Heart right ventricle (tissue), 16 donors: ENCODE results near the gene CHST11. TPM values are rescaled to one million over a fixed set of nuclear protein-coding genes. Genes with fewer than 3 reads are reported as not detected.

Experiments used
- ATAC-seq, 8 donors: fragments of 200-7000 bp; cut with Tn5 transposase; one replicate each; pipeline ENCODE4 v1.9.1; 2020; ENCODE audit warnings: mild to moderate bottlenecking in 8 of 8, moderate library complexity in 8 of 8, moderate number of reproducible peaks in 1 of 8
- DNase-seq, 2 donors: peaks; one replicate each; pipeline ENCODE4 v3.0.0-alpha.2; 2020
- H3K27ac ChIP-seq, 10 donors: fragments of 200-600 bp; sonication (generic) in 2 of 10; one replicate each; pipeline versions ENCODE4 v1.5.0 to v1.8.0; 2020 to 2022; ENCODE audit warnings: mild to moderate bottlenecking in 3 of 10
- H3K27me3 ChIP-seq, 7 donors: fragments of 200-600 bp; one replicate each; pipeline ENCODE4 v1.8.0; 2021 to 2022; ENCODE audit warnings: mild to moderate bottlenecking in 2 of 7
- H3K36me3 ChIP-seq, 9 donors: fragments of 200-600 bp; sonication (generic) in 1 of 9; one replicate each; pipeline versions ENCODE4 v1.5.0 to v1.8.0; 2020 to 2022; ENCODE audit warnings: mild to moderate bottlenecking in 2 of 9
- H3K4me1 ChIP-seq, 9 donors: fragments of 200-600 bp; sonication (generic) in 1 of 9; one replicate each; pipeline versions ENCODE4 v1.5.0 to v1.8.0; 2020 to 2022; ENCODE audit warnings: mild to moderate bottlenecking in 4 of 9
- H3K4me3 ChIP-seq, 10 donors: fragments of 200-600 bp; sonication (generic) in 2 of 10; one replicate each; pipeline versions ENCODE4 v1.5.0 to v1.8.0; 2020 to 2022; ENCODE audit warnings: mild to moderate bottlenecking in 7 of 10, moderate library complexity in 2 of 10
- H3K9me3 ChIP-seq, 11 donors: fragments of 200-600 bp in 10 of 11; sonication (generic) in 2 of 11; one replicate each; pipeline versions ENCODE4 v1.5.0 to v1.8.0; 2013 to 2022; ENCODE audit warnings: mild to moderate bottlenecking in 2 of 11, control low read depth in 1 of 11, moderate library complexity in 1 of 11
- WGBS, 2 donors: extraction: QIAGEN DNeasy Blood & Tissue Kit; methylation state at CpG; one replicate each; pipeline ENCODE4 v1.1.7; 2013; ENCODE audit warnings: inconsistent platforms in 1 of 2; 5-methylcytosine and 5-hydroxymethylcytosine counted together
- intact Hi-C, 10 donors: fragments of 100-400 bp; cut with DNase I; formaldehyde crosslinking; loops; one replicate each; pipeline versions ENCODE4 v1.11.1 to v1.14.2; 2022
- polyA plus RNA-seq, 2 donors: library from polyadenylated mRNA; stranded (reverse); fragments of 200-250 nt; gene quantifications; one replicate each; pipeline ENCODE4 v1.2.3, GENCODE V29; 2013
- total RNA-seq, 10 donors: library from RNA; stranded (reverse); fragmentation: NEBNext Ultra II Directional in 3 of 10; extraction: Animal tissue kit (Norgen Biotek cat#: 25700) in 3 of 10; gene quantifications; one replicate each; pipeline versions ENCODE4 v1.2.1 to v1.2.4, GENCODE V29; 2021 to 2023
- TF ChIP-seq, protein P1 (sequence below), 9 donors: fragments of 200-600 bp; sonication (generic) in 2 of 9; IDR thresholded peaks; one replicate each; pipeline versions ENCODE4 v1.5.0 to v1.8.0; 2021 to 2022; ENCODE audit warnings: antibody characterized with exemption in 9 of 9, mild to moderate bottlenecking in 5 of 9, moderate library complexity in 1 of 9
- donor health status: Arrhythmogenic right ventricular cardiomyopathy.
- donor health status: ischemic (EF 13 %, LVEDD 7.1; RV severe dilation, severe dysfunction).
- donor health status: healthy with polysubstance abuse.
- donor health status: DM: no; HTN: yes; CAD: no.
- donor health status: DM: no; HTN: no; CAD: no.
- donor health status: ischemic (EF 25% LVEDD 6.9; RV normal size, moderate dysfunction).
- donor health status: ischemic (EF 25% LVEDD 5.7; RV mildly dilated, moderate dysfunction).
- donor health status: healthy.
- donor health status: DM: yes; HTN: yes; CAD: no.
- donor health status: Ischemic cardiomyopathy.
- donor health status: ischemic (EF 35%, LVEDD 5.7; RV mildly dilated, moderate dysfunction).
- donor health status: nonischemic (EF 11% LVEDD 7.7; RV severe dilation, severe dysfunction).
- donor health status: DM: yes; HTN: yes; CAD: no.
- donor health status: PGD.
- donor health status: ischemic (EF 29% LVEDD 5.4; RV normal size, mild dysfunction).
- donor health status: nonischemic (EF 23%, LVEDD 6.1; RV moderate dilation, normal function).

CHST11 gene
- total and polyA plus RNA-seq, 12 donors = 1.1 to 12.7 (median 4.3) TPM

DNA sequence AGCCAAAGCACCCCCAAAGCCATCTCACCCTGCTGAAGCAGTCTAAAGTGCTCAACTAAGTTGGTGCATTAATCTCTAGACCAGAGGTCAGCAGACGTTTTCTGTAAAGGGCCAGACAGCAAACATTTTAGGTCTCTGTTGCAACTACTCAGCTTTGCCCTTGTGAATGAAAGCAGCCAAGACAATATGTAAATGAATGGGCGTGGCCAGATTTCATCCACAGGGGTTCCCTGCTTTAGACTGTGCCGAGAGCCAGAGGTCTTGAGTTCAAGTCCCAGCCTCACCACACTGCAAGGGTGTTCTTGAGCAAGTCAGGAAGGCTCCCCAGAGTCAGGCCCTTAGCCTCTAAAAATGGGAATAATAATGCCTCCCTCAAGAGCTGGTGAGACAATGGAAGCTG, 166.2 kb downstream of the CHST11 start:
- Histone ChIP-seq H3K9me3 (no peaks in the 10 kb centered on the region), H3K4me1 (peaks cover 0 to 38% (median 5%) of the 10 kb centered on the region in 9 donors), H3K4me3 (no peak overlapping the region), H3K27me3 (no peaks in the 10 kb centered on the region), H3K36me3 (no peaks in the 10 kb centered on the region), H3K27ac (no peak overlapping the region)
- DNase-seq (no peak), ATAC-seq (no peak)
- TF ChIP-seq, protein P1, sequence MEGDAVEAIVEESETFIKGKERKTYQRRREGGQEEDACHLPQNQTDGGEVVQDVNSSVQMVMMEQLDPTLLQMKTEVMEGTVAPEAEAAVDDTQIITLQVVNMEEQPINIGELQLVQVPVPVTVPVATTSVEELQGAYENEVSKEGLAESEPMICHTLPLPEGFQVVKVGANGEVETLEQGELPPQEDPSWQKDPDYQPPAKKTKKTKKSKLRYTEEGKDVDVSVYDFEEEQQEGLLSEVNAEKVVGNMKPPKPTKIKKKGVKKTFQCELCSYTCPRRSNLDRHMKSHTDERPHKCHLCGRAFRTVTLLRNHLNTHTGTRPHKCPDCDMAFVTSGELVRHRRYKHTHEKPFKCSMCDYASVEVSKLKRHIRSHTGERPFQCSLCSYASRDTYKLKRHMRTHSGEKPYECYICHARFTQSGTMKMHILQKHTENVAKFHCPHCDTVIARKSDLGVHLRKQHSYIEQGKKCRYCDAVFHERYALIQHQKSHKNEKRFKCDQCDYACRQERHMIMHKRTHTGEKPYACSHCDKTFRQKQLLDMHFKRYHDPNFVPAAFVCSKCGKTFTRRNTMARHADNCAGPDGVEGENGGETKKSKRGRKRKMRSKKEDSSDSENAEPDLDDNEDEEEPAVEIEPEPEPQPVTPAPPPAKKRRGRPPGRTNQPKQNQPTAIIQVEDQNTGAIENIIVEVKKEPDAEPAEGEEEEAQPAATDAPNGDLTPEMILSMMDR (IDR thresholded peaks at IDR 0.05) = no peak
- intact Hi-C loops = no loop called here
- WGBS, 2 donors = 80 to 81% methylated on average over 3 of the region's 3 CpGs

DNA sequence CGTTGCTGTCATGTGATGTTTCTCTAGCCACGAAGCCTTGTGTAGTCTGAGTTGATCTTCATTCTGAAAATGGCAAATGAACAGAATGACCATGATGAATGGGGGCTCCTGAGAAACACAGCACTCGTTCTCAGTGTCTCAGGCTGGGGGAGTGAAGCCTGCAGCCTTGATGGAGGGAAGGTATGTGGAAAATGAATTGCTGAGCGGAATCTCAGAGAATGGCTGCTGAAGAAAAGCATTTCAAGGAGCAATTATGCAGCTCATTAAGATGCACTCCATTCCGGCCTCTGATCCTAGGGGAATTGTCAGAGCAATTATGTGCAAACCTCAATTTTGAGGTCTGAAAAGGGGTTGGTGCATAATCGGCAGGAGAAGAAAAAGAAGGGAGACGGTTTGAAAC, 167.1 kb downstream of the CHST11 start:
- DNase-seq (no peak), ATAC-seq (no peak)
- Histone ChIP-seq H3K27me3 (no peaks in the 10 kb centered on the region), H3K27ac (no peak overlapping the region), H3K4me3 (no peak overlapping the region), H3K9me3 (no peaks in the 10 kb centered on the region), H3K4me1 (peaks cover 0 to 41% (median 7%) of the 10 kb centered on the region in 9 donors), H3K36me3 (no peaks in the 10 kb centered on the region)
- intact Hi-C loops = no loop called here
- TF ChIP-seq, protein P1 (IDR thresholded peaks at IDR 0.05) = no peak
- 87 to 89% methylated on average over 7 of the region's 7 CpGs for WGBS, 2 donors

DNA sequence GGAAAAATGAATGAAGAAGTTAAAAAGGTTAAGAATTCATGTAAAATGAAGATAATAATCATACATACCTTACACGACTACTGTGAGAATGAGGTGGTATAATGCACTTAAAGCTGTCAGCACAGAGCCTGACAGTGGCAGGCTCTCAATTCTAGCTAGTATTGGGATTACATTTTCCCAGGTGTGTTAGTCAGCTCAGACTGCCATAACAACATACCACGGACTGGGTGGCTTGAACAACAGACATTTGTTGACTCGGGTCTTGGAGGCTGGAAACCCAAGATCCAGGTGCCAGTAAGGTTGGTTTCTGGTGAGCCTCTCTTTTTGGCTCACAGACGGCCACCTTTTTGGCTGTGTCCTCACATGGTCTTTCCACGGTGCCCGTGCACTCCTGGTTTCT, 167.8 kb downstream of the CHST11 start:
- ATAC-seq (no peak), DNase-seq (no peak)
- Histone ChIP-seq H3K9me3 (no peaks in the 10 kb centered on the region), H3K27me3 (no peaks in the 10 kb centered on the region), H3K4me3 (no peak overlapping the region), H3K27ac (no peak overlapping the region), H3K36me3 (no peaks in the 10 kb centered on the region), H3K4me1 (peaks cover 0 to 35% (median 7%) of the 10 kb centered on the region in 9 donors)
- WGBS, 2 donors = 92 to 94% methylated on average over 6 of the region's 6 CpGs
- TF ChIP-seq, protein P1 (IDR thresholded peaks at IDR 0.05) = no peak
- intact Hi-C loops = no loop called here

DNA sequence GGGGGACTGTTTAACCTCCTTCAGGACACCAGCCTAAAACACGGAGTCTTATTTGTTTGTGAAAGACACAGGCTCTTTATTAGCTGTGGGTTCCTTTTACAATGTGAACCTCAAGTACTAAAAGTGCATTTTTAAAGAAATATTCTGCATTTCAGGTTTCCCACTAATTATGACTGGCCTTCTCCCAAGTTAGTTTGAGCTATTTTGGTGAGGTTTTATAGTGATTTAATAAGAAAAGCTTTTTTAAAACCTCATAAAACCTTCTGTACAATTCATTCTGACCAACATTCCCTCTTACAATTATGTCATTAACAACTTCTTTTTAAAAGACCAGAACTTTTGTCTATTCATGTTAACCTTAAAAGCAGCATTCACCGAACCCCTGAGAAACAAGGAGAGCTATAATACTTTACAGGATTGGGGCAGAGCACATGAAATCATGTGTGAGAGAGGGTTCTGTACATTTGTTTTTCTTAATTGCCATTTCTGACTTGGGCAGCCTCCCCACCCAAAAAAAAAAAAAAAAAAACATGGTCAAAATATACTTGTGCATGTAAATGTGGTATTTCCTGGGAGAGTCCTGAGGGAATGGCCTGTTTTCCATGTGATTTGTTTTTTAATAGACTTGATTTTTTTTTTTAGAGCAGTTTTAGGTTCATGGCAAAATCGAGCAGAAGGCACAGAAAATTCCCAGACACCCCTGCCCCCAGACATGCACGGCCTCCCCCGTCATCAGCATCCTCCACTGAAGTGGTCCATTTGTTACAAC, 169.5 kb downstream of the CHST11 start:
- 73 to 84% methylated on average over 5 of the region's 5 CpGs for WGBS, 2 donors
- Histone ChIP-seq H3K4me1 (peaks cover 0 to 19% (median 7%) of the 10 kb centered on the region in 9 donors), H3K4me3 (no peak overlapping the region), H3K27me3 (no peaks in the 10 kb centered on the region), H3K27ac (no peak overlapping the region), H3K9me3 (no peaks in the 10 kb centered on the region), H3K36me3 (no peaks in the 10 kb centered on the region)
- DNase-seq (no peak), ATAC-seq (no peak)
- intact Hi-C loops = no loop called here
- TF ChIP-seq, protein P1 (IDR thresholded peaks at IDR 0.05) = no peak
